H9 (cell line): ENCODE results near the gene AHNAK2. TPM values are rescaled to one million over a fixed set of nuclear protein-coding genes. Genes with fewer than 3 reads are reported as not detected.

Experiments used
- DNase-seq: peaks from one replicate; pipeline ENCODE4 v3.0.0-alpha.2; 2017
- H2AFZ ChIP-seq: one replicate; pipeline ENCODE4 v1.6.1; 2013; ENCODE audit warnings: mild to moderate bottlenecking, low read length, control low read depth, moderate library complexity
- H2AK5ac ChIP-seq: 2 replicates; pipeline ENCODE4 v1.6.1; 2013; ENCODE audit warnings: low read length, control low read depth, mixed read lengths; ENCODE audit not compliant: insufficient read length
- H2BK120ac ChIP-seq: one replicate; pipeline ENCODE4 v1.6.1; 2013; ENCODE audit warnings: low read depth, mild to moderate bottlenecking, low read length, control low read depth, inconsistent platforms; ENCODE audit not compliant: poor library complexity, severe bottlenecking
- H2BK12ac ChIP-seq: 2 replicates; pipeline ENCODE4 v1.6.1; 2013; ENCODE audit warnings: low read length, control low read depth, mixed read lengths, low read depth; ENCODE audit not compliant: insufficient read length
- H2BK15ac ChIP-seq: 2 replicates; pipeline ENCODE4 v1.6.1; 2013; ENCODE audit warnings: low read depth, low read length, control low read depth
- H2BK20ac ChIP-seq: one replicate; pipeline ENCODE4 v1.6.1; 2013; ENCODE audit warnings: low read depth, mild to moderate bottlenecking, low read length, control low read depth, inconsistent platforms; ENCODE audit not compliant: poor library complexity, severe bottlenecking
- H2BK5ac ChIP-seq: 2 replicates; pipeline ENCODE4 v1.6.1; 2013; ENCODE audit warnings: low read length, control low read depth, mixed read lengths; ENCODE audit not compliant: insufficient read length
- H3K14ac ChIP-seq: 2 replicates; pipeline ENCODE4 v1.6.1; 2013; ENCODE audit warnings: low read length, control low read depth; ENCODE audit not compliant: insufficient read depth
- H3K18ac ChIP-seq: 2 replicates; pipeline ENCODE4 v1.6.1; 2013; ENCODE audit warnings: low read depth, mild to moderate bottlenecking, mixed read lengths, low read length, control low read depth; ENCODE audit not compliant: insufficient read length
- H3K23ac ChIP-seq: 2 replicates; pipeline ENCODE4 v1.6.1; 2013; ENCODE audit warnings: low read length, control low read depth, mixed read lengths, low read depth; ENCODE audit not compliant: insufficient read length
- H3K23me2 ChIP-seq: 2 replicates; pipeline ENCODE4 v1.6.1; 2013; ENCODE audit warnings: low read depth, mild to moderate bottlenecking, mixed read lengths, low read length, control low read depth; ENCODE audit not compliant: insufficient read length, poor library complexity, severe bottlenecking
- H3K27ac ChIP-seq: 2 replicates; pipeline ENCODE4 v1.5.1; 2013; ENCODE audit warnings: low read length, control low read depth, mixed read lengths, low read depth; ENCODE audit not compliant: insufficient read length
- H3K27me3 ChIP-seq: 2 replicates; pipeline ENCODE4 v1.6.1; 2013; ENCODE audit warnings: low read length, control low read depth, inconsistent platforms; ENCODE audit not compliant: insufficient read depth
- H3K4ac ChIP-seq: 2 replicates; pipeline ENCODE4 v1.6.1; 2013; ENCODE audit warnings: low read depth, mild to moderate bottlenecking, control low read depth, inconsistent platforms, low read length, moderate library complexity
- H3K4me1 ChIP-seq: 2 replicates; pipeline ENCODE4 v1.6.1; 2013; ENCODE audit warnings: low read length, control low read depth, inconsistent platforms; ENCODE audit not compliant: insufficient read depth
- H3K4me2 ChIP-seq: 2 replicates; pipeline ENCODE4 v1.6.1; 2013; ENCODE audit warnings: low read length, control low read depth, mixed read lengths; ENCODE audit not compliant: insufficient read length, insufficient read depth
- H3K56ac ChIP-seq: 2 replicates; pipeline ENCODE4 v1.6.1; 2013; ENCODE audit warnings: low read depth, mild to moderate bottlenecking, mixed read lengths, low read length, control low read depth; ENCODE audit not compliant: insufficient read length
- H3K79me1 ChIP-seq: 2 replicates; pipeline ENCODE4 v1.6.1; 2013; ENCODE audit warnings: low read depth, mild to moderate bottlenecking, moderate library complexity, low read length, control low read depth, inconsistent platforms; ENCODE audit not compliant: insufficient read depth, poor library complexity, severe bottlenecking
- H3K79me2 ChIP-seq: 2 replicates; pipeline ENCODE4 v1.6.1; 2013; ENCODE audit warnings: low read length, control low read depth, inconsistent platforms; ENCODE audit not compliant: insufficient read depth
- H3K9ac ChIP-seq: 2 replicates; pipeline ENCODE4 v1.6.1; 2013; ENCODE audit warnings: low read length, control low read depth, mixed read lengths; ENCODE audit not compliant: insufficient read length; ENCODE audit errors: extremely low read depth
- H3K9me3 ChIP-seq: one replicate; pipeline ENCODE4 v1.6.1; 2013; ENCODE audit warnings: low read depth, low read length, inconsistent platforms; ENCODE audit not compliant: control insufficient read depth
- H3T11ph ChIP-seq: one replicate; pipeline ENCODE4 v1.6.1; 2013; ENCODE audit warnings: mild to moderate bottlenecking, low read length, control low read depth, inconsistent platforms
- H4K20me1 ChIP-seq: one replicate; pipeline ENCODE4 v1.6.1; 2013; ENCODE audit not compliant: control insufficient read depth, insufficient read length, insufficient read depth
- H4K5ac ChIP-seq: 2 replicates; pipeline ENCODE4 v1.6.1; 2013; ENCODE audit warnings: low read depth, mild to moderate bottlenecking, mixed read lengths, low read length, control low read depth; ENCODE audit not compliant: insufficient read length
- H4K8ac ChIP-seq: replicated peaks from 2 replicates; pipeline ENCODE4 v1.6.1; 2013; ENCODE audit warnings: low read length, control low read depth, mixed read lengths, low read depth; ENCODE audit not compliant: insufficient read length
- H4K91ac ChIP-seq: 2 replicates; pipeline ENCODE4 v1.6.1; 2013; ENCODE audit warnings: low read depth, mild to moderate bottlenecking, moderate library complexity, mixed read lengths, low read length, control low read depth; ENCODE audit not compliant: insufficient read length
- H3K27ac Mint-ChIP-seq, 3 experiments: 2 replicates in 2 of 3; 3 replicates in 1 of 3; pipeline ENCODE4 v1.8.0; 2020 to 2021; ENCODE audit warnings: mixed read lengths in 3 of 3, mild to moderate bottlenecking in 1 of 3, moderate library complexity in 1 of 3
- H3K27me3 Mint-ChIP-seq: 2 replicates; pipeline ENCODE4 v1.8.0; 2021; ENCODE audit warnings: low read depth, mild to moderate bottlenecking, moderate library complexity, mixed read lengths
- H3K36me3 Mint-ChIP-seq, 3 experiments: 2 replicates in 2 of 3; 3 replicates in 1 of 3; pipeline ENCODE4 v1.8.0; 2020 to 2021; ENCODE audit warnings: low read depth in 3 of 3, mixed read lengths in 3 of 3; ENCODE audit not compliant: insufficient read depth in 1 of 3
- H3K4me1 Mint-ChIP-seq, 2 experiments: 2 replicates each; pipeline ENCODE4 v1.8.0; 2020; ENCODE audit warnings: mixed read lengths in 2 of 2
- H3K4me3 Mint-ChIP-seq, 2 experiments: 2 replicates in 1 of 2; 3 replicates in 1 of 2; pipeline ENCODE4 v1.8.0; 2020 to 2021; ENCODE audit warnings: mild to moderate bottlenecking in 2 of 2, mixed read lengths in 2 of 2, moderate library complexity in 1 of 2
- H3K9me3 Mint-ChIP-seq, 2 experiments: 2 replicates in 1 of 2; 3 replicates in 1 of 2; pipeline ENCODE4 v1.8.0; 2020; ENCODE audit warnings: mild to moderate bottlenecking in 2 of 2, mixed read lengths in 2 of 2, moderate library complexity in 1 of 2
- WGBS: extraction: QIAGEN DNeasy Blood & Tissue Kit; methylation state at CpG from one replicate; pipeline ENCODE4 v1.1.7; 2013; ENCODE audit warnings: missing lambda C conversion rate, low lambda C conversion rate, mixed read lengths; ENCODE audit not compliant: insufficient read length; ENCODE audit errors: extremely low coverage; 5-methylcytosine and 5-hydroxymethylcytosine counted together
- total RNA-seq: library from RNA; stranded (reverse); gene quantifications from 2 replicates; pipeline ENCODE4 v1.2.1, GENCODE V29; 2021
- TF ChIP-seq, protein P1 (sequence below): fragments of 200-600 bp; sonication (generic); conservative IDR thresholded peaks from 3 replicates; pipeline ENCODE4 v1.8.0; 2021; ENCODE audit warnings: antibody characterized with exemption, mild to moderate bottlenecking

The AHNAK2 gene
- total RNA-seq, 1 experiment from 2014 or later: 2.8 TPM

DNA sequence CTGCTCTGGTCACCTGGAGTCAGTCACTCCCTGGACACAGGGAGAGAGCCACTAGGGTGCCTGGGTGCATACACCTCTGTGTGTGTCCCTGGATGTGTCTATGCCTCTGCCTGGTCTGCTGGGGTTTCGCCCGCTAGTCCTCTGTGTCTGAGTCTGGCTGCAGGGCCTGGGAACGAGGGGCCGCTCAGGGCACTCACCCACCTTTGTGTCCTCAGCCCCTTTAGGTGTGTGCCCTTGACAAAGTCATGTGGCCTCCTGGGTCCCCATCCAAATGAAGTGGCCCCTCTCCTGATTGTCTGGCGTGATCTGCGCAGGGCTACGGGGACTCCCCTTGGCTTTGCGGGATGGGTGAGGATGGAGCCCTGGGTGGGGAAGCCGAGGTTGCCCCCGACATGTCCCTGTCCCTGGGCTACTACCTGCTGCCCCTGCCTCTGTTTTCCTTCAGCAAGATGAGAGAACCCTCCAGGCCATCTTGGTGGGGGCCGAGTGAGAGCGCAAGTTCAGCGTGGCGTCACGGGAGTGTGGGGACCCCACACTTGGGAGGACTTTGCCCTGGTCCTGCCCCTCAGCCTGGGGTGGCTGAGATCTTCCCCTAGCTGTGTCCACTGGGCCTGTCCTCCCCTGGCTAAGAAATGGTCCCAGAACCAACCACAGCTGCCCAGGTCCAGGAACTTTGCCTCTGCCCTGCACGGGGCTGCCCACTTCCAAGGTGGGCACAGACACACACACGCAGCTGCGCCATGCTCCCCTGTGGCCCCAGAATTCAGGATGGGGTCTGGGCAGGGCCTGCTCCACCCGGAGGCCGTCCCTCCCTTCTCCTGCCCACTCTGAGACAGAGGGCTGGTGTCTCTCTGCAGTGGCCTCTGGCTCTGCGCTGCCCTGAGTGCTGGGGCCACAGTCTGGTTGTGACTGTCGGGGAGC lies 2.7 kb upstream of the AHNAK2 start:
- Histone ChIP-seq H3K9me3 (no peaks in the 10 kb centered on the region), H2BK12ac (no peak overlapping the region), H3K4ac (no peak overlapping the region), H2AFZ (no peak overlapping the region), H3K23me2 (peaks cover under 1% of the 10 kb centered on the region), H3K9ac (no peak overlapping the region), H3K79me1 (no peaks in the 10 kb centered on the region), H3T11ph (no peak overlapping the region), H2BK15ac (no peak overlapping the region), H4K20me1 (peaks cover 3% of the 10 kb centered on the region), H3K79me2 (no peaks in the 10 kb centered on the region), H3K4me2 (no peak overlapping the region), H3K14ac (no peak overlapping the region), H3K27ac (no peak overlapping the region), H4K5ac (no peak overlapping the region), H4K8ac (no peak overlapping the region), H3K4me1 (no peaks in the 10 kb centered on the region), H2AK5ac (no peak overlapping the region), H3K27me3 (peaks cover 14% of the 10 kb centered on the region; the same call in 1 of the 2 replicates), H2BK5ac (no peak overlapping the region), H4K91ac (no peak overlapping the region), H3K23ac (no peak overlapping the region), H3K18ac (no peak overlapping the region), H3K56ac (no peak overlapping the region), H2BK20ac (no peak overlapping the region), H2BK120ac (no peak overlapping the region)
- Mint-ChIP-seq H3K9me3 (no peaks in the 10 kb centered on the region; a peak in 2 of 5 replicates), H3K27ac (no peak overlapping the region), H3K27me3 (peaks cover 56% of the 10 kb centered on the region), H3K4me1 (peaks cover 17 to 25% of the 10 kb centered on the region in 2 experiments), H3K4me3 (no peak overlapping the region; a peak in 1 of 5 replicates), H3K36me3 (no peaks in the 10 kb centered on the region)
- TF ChIP-seq, protein P1, sequence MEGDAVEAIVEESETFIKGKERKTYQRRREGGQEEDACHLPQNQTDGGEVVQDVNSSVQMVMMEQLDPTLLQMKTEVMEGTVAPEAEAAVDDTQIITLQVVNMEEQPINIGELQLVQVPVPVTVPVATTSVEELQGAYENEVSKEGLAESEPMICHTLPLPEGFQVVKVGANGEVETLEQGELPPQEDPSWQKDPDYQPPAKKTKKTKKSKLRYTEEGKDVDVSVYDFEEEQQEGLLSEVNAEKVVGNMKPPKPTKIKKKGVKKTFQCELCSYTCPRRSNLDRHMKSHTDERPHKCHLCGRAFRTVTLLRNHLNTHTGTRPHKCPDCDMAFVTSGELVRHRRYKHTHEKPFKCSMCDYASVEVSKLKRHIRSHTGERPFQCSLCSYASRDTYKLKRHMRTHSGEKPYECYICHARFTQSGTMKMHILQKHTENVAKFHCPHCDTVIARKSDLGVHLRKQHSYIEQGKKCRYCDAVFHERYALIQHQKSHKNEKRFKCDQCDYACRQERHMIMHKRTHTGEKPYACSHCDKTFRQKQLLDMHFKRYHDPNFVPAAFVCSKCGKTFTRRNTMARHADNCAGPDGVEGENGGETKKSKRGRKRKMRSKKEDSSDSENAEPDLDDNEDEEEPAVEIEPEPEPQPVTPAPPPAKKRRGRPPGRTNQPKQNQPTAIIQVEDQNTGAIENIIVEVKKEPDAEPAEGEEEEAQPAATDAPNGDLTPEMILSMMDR: no peak
- DNase-seq: no peak
- no CpG with 5 or more reads among the region's 22 CpGs for WGBS
